ENCODE data around the gene GBP6. TPM values are rescaled to one million over a fixed set of nuclear protein-coding genes. Genes with fewer than 3 reads are reported as not detected.
"Not testable (repeated sequence)": the region's sequence is repeated elsewhere in the genome, so short reads cannot be mapped to it uniquely, and the experiment has no call there.

GBP6 gene, protein sequence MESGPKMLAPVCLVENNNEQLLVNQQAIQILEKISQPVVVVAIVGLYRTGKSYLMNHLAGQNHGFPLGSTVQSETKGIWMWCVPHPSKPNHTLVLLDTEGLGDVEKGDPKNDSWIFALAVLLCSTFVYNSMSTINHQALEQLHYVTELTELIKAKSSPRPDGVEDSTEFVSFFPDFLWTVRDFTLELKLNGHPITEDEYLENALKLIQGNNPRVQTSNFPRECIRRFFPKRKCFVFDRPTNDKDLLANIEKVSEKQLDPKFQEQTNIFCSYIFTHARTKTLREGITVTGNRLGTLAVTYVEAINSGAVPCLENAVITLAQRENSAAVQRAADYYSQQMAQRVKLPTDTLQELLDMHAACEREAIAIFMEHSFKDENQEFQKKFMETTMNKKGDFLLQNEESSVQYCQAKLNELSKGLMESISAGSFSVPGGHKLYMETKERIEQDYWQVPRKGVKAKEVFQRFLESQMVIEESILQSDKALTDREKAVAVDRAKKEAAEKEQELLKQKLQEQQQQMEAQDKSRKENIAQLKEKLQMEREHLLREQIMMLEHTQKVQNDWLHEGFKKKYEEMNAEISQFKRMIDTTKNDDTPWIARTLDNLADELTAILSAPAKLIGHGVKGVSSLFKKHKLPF
- 0.21 TPM for total RNA-seq

DNA sequence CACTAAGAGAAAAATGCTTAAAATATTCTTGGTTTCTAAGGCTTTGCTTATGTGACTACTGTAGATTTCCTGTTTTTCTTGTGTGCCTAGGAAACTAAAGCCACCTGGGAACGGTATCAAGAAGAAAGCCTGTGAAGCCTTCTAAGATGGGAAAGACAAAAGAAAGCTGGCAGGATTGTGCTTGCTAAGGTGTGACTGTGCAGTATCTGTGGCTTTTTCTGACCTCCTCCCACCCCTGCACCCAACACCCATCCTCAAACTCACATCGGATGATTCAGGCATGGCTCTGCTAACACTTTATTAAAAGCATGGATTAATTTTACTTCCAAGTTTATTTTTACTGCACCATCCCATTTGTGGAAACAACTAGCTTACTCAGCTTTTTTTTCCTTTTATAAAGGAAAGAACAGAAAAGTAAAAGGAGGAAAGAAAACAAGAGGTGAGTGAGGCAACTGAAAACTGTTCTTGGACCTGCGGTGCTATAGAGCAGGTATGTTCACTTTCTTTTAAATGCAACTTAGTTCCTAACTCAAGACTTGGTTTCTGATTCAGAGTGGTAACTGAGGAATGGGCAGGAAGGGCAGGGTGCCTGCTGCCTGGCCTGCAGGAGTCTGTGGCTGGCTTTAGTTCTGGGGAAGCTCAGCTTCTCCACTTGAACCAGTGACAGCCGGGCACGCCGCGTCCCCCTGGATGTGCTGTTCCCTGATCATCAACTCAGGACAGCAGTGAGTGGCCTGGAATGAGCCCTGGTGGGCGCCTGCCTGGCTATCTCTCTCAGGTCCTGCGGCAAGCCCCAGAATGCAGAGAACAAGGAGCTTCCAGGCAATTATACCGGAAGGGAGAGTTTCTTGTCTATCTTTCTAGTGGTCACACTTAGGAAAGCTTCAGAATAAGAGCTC, at the start of gene GBP6:
Gene GBP6 (plus strand): TSS at position 422 of the 899 bp plus-strand sequence. CDS start 4,493 bp downstream, outside the sequence.
- H3K27me3 ChIP-seq (ENCODE audit: insufficient read depth, low read length), result no peaks in the 10 kb centered on the region
- no peaks in the 10 kb centered on the region for H3K9me3 ChIP-seq (ENCODE audit: low read depth, low read length)
- H3K4me1 ChIP-seq (ENCODE audit: insufficient read depth, low read length), result peaks cover 3% of the 10 kb centered on the region
- no peak within 1 kb of the TSS for H3K4me3 ChIP-seq (ENCODE audit: low read length)

DNA sequence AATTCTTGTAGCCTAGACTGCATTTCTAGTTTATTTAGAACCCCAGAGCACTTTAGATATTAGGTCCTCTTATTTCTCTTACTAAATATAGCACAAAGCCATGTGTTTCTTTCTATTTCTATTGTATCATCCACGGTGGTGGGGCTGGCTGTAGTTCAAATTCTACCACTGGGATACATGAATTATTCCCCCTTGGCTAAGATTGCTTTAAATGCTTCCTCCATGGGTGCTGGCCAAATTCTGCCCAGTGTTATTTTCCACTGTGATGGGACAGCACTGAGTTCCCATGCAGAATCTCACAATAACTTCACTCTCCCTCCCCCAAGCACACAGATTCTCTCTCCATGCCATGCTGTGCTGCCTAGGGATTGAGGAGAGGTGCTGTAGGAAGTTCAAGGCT, 41.5 kb upstream of the GBP6 start:
- Histone ChIP-seq H3K9me3 (ENCODE audit: low read depth, low read length) (no peaks in the 10 kb centered on the region), H3K4me3 (ENCODE audit: low read length) (no peak overlapping the region), H3K4me1 (ENCODE audit: insufficient read depth, low read length) (no peaks in the 10 kb centered on the region), H3K27me3 (ENCODE audit: insufficient read depth, low read length) (no peaks in the 10 kb centered on the region)

DNA sequence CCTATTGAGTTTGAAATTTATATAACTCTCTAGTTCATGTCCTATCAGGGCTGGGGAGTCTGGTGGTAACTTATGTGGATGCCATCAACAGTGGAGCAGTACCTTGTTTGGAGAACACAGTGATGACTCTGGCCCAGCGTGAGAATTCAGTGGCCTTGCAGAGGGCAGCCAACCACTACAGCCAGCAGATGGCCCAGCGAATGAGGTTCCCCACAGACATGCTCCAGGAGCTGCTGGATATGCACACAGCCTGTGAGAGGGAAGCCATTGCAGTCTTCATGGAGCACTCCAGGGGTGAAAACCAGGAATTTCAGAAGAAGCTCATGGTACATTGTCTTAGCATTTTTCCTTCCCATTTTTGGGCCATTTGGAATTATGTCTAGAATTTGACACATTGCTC, 32.0 kb upstream of the GBP6 start:
- Histone ChIP-seq H3K4me3 (ENCODE audit: low read length) (no peak overlapping the region), H3K27me3 (ENCODE audit: insufficient read depth, low read length) (no peaks in the 10 kb centered on the region), H3K9me3 (ENCODE audit: low read depth, low read length) (no peaks in the 10 kb centered on the region), H3K4me1 (ENCODE audit: insufficient read depth, low read length) (no peaks in the 10 kb centered on the region)

DNA sequence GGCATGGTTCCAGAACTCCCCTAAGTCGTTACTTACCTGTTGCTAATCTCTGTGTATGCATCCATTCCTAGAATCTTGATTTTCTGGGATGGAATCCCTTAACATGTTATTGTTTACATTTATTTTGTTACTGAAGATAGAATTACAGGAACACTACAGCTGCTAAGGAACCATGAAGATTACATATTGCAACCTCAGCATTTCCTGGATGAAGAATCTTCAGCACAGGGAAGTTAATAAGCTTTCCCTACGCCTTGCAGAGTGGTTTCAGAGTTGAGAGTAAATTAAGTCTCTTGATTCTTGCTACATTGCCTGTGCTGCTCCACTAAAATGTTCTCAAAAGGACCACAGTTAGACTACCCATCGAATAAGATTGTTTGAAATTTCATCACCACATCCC, 31.4 kb upstream of the GBP6 start:
- H3K4me1 ChIP-seq (ENCODE audit: insufficient read depth, low read length), result no peaks in the 10 kb centered on the region
- no peaks in the 10 kb centered on the region for H3K9me3 ChIP-seq (ENCODE audit: low read depth, low read length)
- H3K27me3 ChIP-seq (ENCODE audit: insufficient read depth, low read length), result no peaks in the 10 kb centered on the region
- H3K4me3 ChIP-seq (ENCODE audit: low read length), result no peak overlapping the region

DNA sequence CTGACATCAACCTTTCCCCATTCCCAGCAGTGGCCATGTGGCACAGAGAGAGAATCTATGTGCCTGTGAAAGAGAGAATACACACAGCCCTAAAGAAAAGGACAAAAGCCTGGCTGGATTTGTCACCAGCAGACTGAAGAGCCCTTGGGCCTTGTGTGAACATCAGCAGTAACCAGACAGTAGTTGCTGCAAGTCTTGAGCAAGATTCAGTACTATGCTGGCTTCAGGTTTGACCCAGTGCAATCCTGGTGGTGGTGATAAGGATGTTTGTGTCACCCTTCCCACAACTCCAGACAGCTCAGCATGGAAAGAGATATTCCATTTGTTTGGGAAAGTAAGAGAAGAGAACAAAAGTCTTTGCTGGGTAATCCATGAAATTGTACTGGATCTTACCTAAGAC, 28.4 kb upstream of the GBP6 start:
- no peaks in the 10 kb centered on the region for H3K27me3 ChIP-seq (ENCODE audit: insufficient read depth, low read length)
- no peaks in the 10 kb centered on the region for H3K4me1 ChIP-seq (ENCODE audit: insufficient read depth, low read length)
- no peaks in the 10 kb centered on the region for H3K9me3 ChIP-seq (ENCODE audit: low read depth, low read length)
- H3K4me3 ChIP-seq (ENCODE audit: low read length), result no peak overlapping the region

DNA sequence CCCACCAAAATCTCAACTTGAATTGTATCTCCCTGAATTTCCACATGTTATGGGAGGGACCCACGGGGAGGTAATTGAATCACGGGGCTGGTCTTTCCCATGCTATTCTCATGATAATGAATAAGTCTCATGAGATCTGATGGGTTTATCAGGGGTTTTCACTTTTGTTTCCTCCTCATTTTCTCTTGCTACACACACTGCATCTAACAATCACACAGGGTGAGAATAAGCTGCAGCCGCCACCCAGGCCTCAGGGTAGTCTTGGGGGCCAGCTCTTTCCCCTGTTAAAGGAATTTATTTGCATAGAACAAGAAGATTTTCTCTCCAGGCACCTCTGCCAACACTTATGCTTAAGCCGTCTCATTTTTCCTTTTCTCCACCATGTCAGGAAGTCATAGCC, 26.0 kb upstream of the GBP6 start:
- Histone ChIP-seq H3K4me3 (ENCODE audit: low read length) (no peak overlapping the region), H3K27me3 (ENCODE audit: insufficient read depth, low read length) (no peaks in the 10 kb centered on the region), H3K4me1 (ENCODE audit: insufficient read depth, low read length) (no peaks in the 10 kb centered on the region), H3K9me3 (ENCODE audit: low read depth, low read length) (no peaks in the 10 kb centered on the region)

DNA sequence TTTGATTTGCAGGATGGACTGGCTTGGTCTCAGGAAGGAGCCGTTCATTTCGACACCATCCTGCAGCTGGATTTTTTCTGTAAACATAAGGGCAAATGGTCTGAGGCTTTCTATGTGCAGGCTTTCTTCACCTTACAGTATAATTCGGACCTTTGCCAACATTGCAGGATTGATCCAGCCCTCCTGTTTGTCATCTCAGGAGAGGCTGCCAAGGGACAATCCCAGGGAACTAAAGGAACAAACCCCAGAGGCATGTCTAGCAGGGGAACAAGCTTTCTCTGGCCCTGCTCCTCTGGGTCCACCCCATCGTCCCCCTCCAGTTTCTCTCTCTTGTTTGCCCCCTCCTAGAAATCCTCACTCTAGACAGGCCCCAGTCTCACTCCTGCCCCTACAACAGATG, 24.8 kb upstream of the GBP6 start:
- no peak overlapping the region for H3K4me3 ChIP-seq (ENCODE audit: low read length)
- no peaks in the 10 kb centered on the region for H3K9me3 ChIP-seq (ENCODE audit: low read depth, low read length)
- H3K27me3 ChIP-seq (ENCODE audit: insufficient read depth, low read length), result no peaks in the 10 kb centered on the region
- H3K4me1 ChIP-seq (ENCODE audit: insufficient read depth, low read length), result no peaks in the 10 kb centered on the region

DNA sequence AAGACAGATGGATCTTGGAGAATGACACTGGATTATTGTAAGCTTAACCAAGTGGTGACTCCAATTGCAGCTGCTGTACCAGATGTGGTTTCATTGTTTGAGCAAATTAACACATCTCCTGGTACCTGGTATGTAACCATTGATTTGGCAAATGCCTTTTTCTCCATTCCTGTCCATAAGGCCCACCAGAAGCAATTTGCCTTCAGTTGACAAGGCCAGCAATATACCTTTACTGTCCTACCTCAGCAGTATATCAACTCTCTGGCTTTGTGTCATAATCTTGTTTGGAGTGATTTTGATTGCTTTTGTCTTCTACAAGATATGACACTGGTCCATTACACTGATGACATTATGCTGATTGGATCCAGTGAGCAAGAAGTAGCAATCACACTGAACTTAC, 18.4 kb upstream of the GBP6 start:
- not testable (repeated sequence) for H3K4me1 ChIP-seq (ENCODE audit: insufficient read depth, low read length); H3K4me3 ChIP-seq (ENCODE audit: low read length); H3K9me3 ChIP-seq (ENCODE audit: low read depth, low read length); H3K27me3 ChIP-seq (ENCODE audit: insufficient read depth, low read length)

DNA sequence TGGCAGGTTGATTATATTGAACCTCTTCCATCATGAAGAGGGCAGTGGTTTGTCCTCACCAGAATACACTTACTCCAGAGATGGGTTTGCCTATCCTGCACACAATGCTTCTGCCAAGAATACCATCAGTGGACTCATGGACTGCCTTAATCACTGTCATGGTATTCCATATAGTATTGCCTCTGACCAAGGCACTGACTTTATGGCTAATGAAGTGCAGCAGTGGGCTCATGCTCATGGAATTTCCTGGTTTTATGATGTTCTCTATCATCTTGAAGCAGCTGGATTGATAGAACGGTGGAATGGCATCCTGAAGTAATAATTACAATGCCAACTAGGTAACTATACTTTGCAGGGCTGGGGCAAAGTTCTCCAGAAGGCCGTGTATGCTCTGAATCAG, 16.6 kb upstream of the GBP6 start:
- H3K4me3 ChIP-seq (ENCODE audit: low read length), result no peak overlapping the region
- peaks cover 14% of the 10 kb centered on the region for H3K4me1 ChIP-seq (ENCODE audit: insufficient read depth, low read length)
- H3K27me3 ChIP-seq (ENCODE audit: insufficient read depth, low read length), result no peaks in the 10 kb centered on the region
- H3K9me3 ChIP-seq (ENCODE audit: low read depth, low read length), result no peaks in the 10 kb centered on the region

DNA sequence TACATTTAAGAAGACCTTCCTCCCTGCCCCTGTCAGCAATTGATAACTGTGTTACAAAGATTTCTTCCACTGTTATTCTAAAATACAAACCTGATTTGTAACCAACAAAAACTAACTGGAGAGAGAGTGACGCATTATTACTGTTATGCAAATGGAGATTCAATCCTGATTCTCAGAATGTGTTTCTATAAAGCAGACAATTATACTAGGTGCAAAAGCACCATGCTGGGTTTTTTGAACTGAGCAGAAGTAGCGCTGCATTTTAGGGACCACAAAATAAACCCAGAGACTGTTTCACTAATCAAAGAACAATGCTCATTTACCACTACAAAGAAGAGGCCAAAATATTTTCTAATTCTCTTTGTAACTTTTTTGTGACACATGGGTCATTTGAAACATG, 13.6 kb upstream of the GBP6 start:
- no peaks in the 10 kb centered on the region for H3K9me3 ChIP-seq (ENCODE audit: low read depth, low read length)
- peaks cover 33% of the 10 kb centered on the region for H3K4me1 ChIP-seq (ENCODE audit: insufficient read depth, low read length)
- no peak overlapping the region for H3K4me3 ChIP-seq (ENCODE audit: low read length)
- H3K27me3 ChIP-seq (ENCODE audit: insufficient read depth, low read length), result no peaks in the 10 kb centered on the region

DNA sequence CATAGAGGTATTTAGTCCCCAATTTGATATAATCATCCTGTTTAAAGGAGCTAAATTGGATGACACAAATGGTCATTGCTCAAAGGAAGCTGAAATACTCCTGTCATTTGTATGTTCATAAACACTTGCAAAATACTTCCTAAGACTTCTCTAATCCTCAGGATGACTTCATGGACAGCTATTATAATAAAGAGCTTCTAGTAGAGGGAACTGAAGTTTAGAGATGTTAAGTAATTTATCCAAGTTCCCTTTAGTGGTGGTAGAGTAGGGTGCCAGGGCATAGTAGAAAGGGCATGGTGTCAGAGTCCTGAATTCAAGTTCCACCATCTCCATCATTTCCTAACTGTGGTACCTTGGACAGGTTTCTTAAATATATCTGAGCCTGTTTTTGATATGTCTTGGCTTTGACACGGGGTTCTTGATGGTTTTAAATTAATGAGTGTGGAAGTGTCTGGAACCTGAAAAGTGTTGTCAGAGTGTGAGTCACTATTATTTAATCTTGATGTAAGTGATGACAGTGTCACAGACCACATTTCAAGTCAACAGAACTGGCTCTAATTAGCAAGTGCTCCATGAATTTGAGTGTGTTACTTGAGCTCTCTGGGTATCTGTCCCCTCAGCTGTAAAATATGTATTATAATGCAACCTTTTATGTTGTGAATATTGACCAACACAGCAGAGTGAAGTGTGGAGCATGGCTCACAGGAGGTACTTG, 12.1 kb upstream of the GBP6 start:
- no peaks in the 10 kb centered on the region for H3K27me3 ChIP-seq (ENCODE audit: insufficient read depth, low read length)
- peaks cover 33% of the 10 kb centered on the region for H3K4me1 ChIP-seq (ENCODE audit: insufficient read depth, low read length)
- H3K9me3 ChIP-seq (ENCODE audit: low read depth, low read length), result no peaks in the 10 kb centered on the region
- H3K4me3 ChIP-seq (ENCODE audit: low read length), result no peak overlapping the region

DNA sequence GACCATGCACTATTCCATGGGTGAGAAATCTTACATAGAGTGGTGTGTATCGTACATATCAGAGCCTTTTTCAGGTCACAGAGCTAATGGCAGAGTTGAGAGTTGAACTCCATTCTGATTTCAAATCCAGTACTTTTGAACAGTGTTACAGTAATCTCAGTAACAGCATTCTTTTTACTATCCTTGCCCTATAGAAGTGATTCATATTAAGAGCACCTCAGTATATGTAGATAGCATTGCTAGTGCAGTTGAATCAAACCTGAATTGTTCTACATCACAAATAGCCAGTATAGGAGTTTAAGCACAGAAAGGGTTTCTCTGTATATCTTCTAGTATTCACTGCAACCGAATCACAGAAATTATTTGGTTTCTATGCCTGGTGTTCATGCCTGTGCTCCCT, 11.4 kb upstream of the GBP6 start:
- no peak overlapping the region for H3K4me3 ChIP-seq (ENCODE audit: low read length)
- H3K27me3 ChIP-seq (ENCODE audit: insufficient read depth, low read length), result no peaks in the 10 kb centered on the region
- H3K4me1 ChIP-seq (ENCODE audit: insufficient read depth, low read length), result peaks cover 33% of the 10 kb centered on the region
- H3K9me3 ChIP-seq (ENCODE audit: low read depth, low read length), result no peaks in the 10 kb centered on the region

DNA sequence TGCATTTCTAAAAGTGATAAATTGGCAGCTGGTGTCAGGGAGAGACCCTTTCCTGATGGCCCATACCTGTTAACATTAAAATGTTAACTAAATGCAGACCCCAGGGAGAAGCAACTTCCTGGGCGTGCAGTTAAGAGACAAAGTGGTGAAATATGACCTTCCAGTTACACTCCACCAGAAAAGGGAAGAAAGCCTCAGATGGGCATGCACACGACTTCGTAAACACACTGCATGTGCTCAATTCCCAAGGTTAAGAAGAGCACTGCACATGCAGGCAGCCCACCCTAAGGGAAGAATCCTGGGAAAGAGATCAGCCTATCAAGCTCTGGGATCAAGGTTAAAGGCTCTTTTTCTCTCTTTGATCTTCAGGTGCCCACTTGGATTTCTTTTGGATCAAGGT, 9.7 kb upstream of the GBP6 start:
- no peaks in the 10 kb centered on the region for H3K9me3 ChIP-seq (ENCODE audit: low read depth, low read length)
- H3K27me3 ChIP-seq (ENCODE audit: insufficient read depth, low read length), result no peaks in the 10 kb centered on the region
- H3K4me1 ChIP-seq (ENCODE audit: insufficient read depth, low read length), result peaks cover 38% of the 10 kb centered on the region
- no peak overlapping the region for H3K4me3 ChIP-seq (ENCODE audit: low read length)

DNA sequence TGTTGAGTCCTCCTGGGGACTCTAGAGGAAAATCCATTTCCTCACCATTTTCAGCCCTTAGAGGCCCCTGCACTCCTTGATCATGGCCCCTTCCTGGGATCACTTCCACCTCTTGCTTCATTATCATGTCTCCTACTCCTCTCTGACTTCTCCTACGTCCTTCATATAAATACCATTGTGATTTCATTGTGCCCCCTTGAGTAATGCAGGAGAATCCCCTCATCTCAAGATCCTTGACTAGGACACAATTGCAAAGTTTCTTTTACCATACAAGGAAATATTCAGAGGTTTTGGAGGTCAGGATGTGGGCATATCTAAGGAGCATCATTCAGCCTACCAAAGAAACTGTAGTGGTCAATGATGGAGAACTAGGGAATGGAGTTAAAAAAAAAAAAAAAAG, 8.8 kb upstream of the GBP6 start:
- Histone ChIP-seq H3K4me1 (ENCODE audit: insufficient read depth, low read length) (peaks cover 38% of the 10 kb centered on the region), H3K4me3 (ENCODE audit: low read length) (no peak overlapping the region), H3K27me3 (ENCODE audit: insufficient read depth, low read length) (no peaks in the 10 kb centered on the region), H3K9me3 (ENCODE audit: low read depth, low read length) (no peaks in the 10 kb centered on the region)

All from mononuclear cell (primary cell).